Transverse colon (tissue), 3 donors: ENCODE results near the gene PHF13.

Experiments used
- POLR2A ChIP-seq: fragments of 450-650 bp; IDR thresholded peaks from one replicate; pipeline ENCODE4 v1.6.1; 2016; ENCODE audit warnings: antibody characterized with exemption, mild to moderate bottlenecking, moderate library complexity
- POLR2AphosphoS5 ChIP-seq, 3 donors: sonication (generic); formaldehyde crosslinking; IDR thresholded peaks; one replicate each; pipeline ENCODE4 v1.6.1; 2016; ENCODE audit warnings: antibody characterized with exemption in 3 of 3

DNA sequence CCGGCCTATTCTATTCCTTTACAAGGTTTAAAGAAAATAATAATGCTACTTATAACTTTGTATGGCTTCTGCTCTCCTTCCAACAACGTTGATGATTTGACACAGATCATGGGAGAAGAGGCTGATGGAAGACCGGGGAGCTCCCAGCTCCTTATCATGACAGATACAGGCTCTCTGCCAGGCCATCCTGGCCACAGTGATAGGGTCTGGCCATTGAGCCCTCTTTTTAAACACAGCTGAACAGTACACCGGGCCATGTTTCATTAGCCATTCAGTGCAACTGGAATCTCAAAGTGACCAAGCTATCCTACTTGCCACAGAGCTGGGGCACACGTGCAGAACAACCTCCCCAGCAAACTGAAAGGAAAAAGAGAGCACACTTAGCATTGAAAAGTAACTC lies 53.2 kb downstream of the PHF13 start:
- TF ChIP-seq POLR2AphosphoS5 (IDR thresholded peaks at IDR 0.05) (no peak), POLR2A (no peak)
